ENCODE measurements around the gene NDUFV1.

The NDUFV1 gene

DNA sequence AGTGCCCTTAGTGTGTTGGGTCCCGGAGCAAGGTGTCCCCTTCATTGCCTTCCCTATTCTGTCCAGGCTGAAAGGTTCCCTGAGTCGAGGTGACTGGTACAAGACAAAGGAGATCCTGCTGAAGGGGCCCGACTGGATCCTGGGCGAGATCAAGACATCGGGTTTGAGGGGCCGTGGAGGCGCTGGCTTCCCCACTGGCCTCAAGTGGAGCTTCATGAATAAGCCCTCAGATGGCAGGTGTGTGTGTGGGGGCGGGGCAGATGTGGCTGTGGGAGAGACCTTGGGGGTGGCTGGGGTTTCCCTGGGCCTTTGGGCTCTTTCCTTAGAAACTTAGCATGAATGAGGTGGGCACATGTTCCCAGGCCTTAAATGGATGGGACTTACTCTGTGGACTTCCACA, 1.8 kb downstream of the NDUFV1 start:
- H3K27me3 ChIP-seq (replicated peaks; ENCODE audit: insufficient read depth, low read length) = no peaks in the 10 kb centered on the region
- no peak for DNase-seq
- peaks cover 32% of the 10 kb centered on the region for H3K79me2 ChIP-seq (ENCODE audit: low read length)
- H3K9me3 ChIP-seq (replicated peaks; ENCODE audit: insufficient read depth, low read length) = no peaks in the 10 kb centered on the region
- no peak overlapping the region for H3K27ac ChIP-seq (ENCODE audit: low read length)
- H4K20me1 ChIP-seq (ENCODE audit: insufficient read depth, low read length) = no peaks in the 10 kb centered on the region
- no peak overlapping the region for H3K4me2 ChIP-seq (ENCODE audit: low read depth, low read length)
- H3K9me2 ChIP-seq (replicated peaks; ENCODE audit: insufficient read depth, low read length) = no peaks in the 10 kb centered on the region
- peaks cover 8% of the 10 kb centered on the region for H3K4me1 ChIP-seq (ENCODE audit: low read length)
- TF ChIP-seq EZH2phosphoT487 (IDR thresholded peaks at IDR 0.05; ENCODE audit: low read length) (no peak), EZH2 (optimal IDR thresholded peaks at IDR 0.05; ENCODE audit: low read depth, low read length) (no peak)
- TF ChIP-seq, protein P1, sequence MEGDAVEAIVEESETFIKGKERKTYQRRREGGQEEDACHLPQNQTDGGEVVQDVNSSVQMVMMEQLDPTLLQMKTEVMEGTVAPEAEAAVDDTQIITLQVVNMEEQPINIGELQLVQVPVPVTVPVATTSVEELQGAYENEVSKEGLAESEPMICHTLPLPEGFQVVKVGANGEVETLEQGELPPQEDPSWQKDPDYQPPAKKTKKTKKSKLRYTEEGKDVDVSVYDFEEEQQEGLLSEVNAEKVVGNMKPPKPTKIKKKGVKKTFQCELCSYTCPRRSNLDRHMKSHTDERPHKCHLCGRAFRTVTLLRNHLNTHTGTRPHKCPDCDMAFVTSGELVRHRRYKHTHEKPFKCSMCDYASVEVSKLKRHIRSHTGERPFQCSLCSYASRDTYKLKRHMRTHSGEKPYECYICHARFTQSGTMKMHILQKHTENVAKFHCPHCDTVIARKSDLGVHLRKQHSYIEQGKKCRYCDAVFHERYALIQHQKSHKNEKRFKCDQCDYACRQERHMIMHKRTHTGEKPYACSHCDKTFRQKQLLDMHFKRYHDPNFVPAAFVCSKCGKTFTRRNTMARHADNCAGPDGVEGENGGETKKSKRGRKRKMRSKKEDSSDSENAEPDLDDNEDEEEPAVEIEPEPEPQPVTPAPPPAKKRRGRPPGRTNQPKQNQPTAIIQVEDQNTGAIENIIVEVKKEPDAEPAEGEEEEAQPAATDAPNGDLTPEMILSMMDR (IDR thresholded peaks at IDR 0.05; ENCODE audit: low read length) = no peak
- H3K9ac ChIP-seq (ENCODE audit: low read length) = no peak overlapping the region
- H3K4me3 ChIP-seq (ENCODE audit: low read length) = no peak overlapping the region
- no peaks in the 10 kb centered on the region; the same call in none of the 2 replicates for H3K36me3 ChIP-seq (replicated peaks; ENCODE audit: insufficient read depth, low read length)
- H3F3A ChIP-seq (ENCODE audit: insufficient read depth, low read length) = peaks cover 12% of the 10 kb centered on the region
- no peak overlapping the region for H2AFZ ChIP-seq (ENCODE audit: low read length)

DNA sequence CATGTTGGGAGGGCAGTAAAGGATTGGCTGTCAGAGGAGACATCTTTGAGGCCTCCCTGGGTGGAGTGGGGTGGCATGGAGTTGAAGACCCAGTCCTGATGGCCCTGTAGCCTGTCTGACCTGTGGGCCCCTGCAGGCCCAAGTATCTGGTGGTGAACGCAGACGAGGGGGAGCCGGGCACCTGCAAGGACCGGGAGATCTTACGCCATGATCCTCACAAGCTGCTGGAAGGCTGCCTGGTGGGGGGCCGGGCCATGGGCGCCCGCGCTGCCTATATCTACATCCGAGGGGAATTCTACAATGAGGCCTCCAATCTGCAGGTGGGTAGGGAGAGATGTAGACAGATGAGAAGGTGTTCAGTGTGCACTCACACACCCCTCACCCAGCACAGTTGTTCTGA, 2.6 kb downstream of the NDUFV1 start:
- no peaks in the 10 kb centered on the region for H4K20me1 ChIP-seq (ENCODE audit: insufficient read depth, low read length)
- peaks cover 21% of the 10 kb centered on the region for H3F3A ChIP-seq (ENCODE audit: insufficient read depth, low read length)
- no peak for DNase-seq
- peaks cover 32% of the 10 kb centered on the region for H3K79me2 ChIP-seq (ENCODE audit: low read length)
- H2AFZ ChIP-seq (ENCODE audit: low read length) = no peak overlapping the region
- no peaks in the 10 kb centered on the region for H3K9me3 ChIP-seq (replicated peaks; ENCODE audit: insufficient read depth, low read length)
- TF ChIP-seq, protein P1 (IDR thresholded peaks at IDR 0.05; ENCODE audit: low read length) = no peak
- no peak for TF ChIP-seq EZH2 (optimal IDR thresholded peaks at IDR 0.05; ENCODE audit: low read depth, low read length)
- TF ChIP-seq EZH2phosphoT487 (IDR thresholded peaks at IDR 0.05; ENCODE audit: low read length) = no peak
- H3K27ac ChIP-seq (ENCODE audit: low read length) = no peak overlapping the region
- H3K4me1 ChIP-seq (ENCODE audit: low read length) = peaks cover 15% of the 10 kb centered on the region
- H3K4me3 ChIP-seq (ENCODE audit: low read length) = no peak overlapping the region
- no peaks in the 10 kb centered on the region for H3K9me2 ChIP-seq (replicated peaks; ENCODE audit: insufficient read depth, low read length)
- H3K36me3 ChIP-seq (replicated peaks; ENCODE audit: insufficient read depth, low read length) = no peaks in the 10 kb centered on the region; the same call in none of the 2 replicates
- H3K27me3 ChIP-seq (replicated peaks; ENCODE audit: insufficient read depth, low read length) = no peaks in the 10 kb centered on the region
- H3K4me2 ChIP-seq (ENCODE audit: low read depth, low read length) = no peak overlapping the region
- no peak overlapping the region for H3K9ac ChIP-seq (ENCODE audit: low read length)

DNA sequence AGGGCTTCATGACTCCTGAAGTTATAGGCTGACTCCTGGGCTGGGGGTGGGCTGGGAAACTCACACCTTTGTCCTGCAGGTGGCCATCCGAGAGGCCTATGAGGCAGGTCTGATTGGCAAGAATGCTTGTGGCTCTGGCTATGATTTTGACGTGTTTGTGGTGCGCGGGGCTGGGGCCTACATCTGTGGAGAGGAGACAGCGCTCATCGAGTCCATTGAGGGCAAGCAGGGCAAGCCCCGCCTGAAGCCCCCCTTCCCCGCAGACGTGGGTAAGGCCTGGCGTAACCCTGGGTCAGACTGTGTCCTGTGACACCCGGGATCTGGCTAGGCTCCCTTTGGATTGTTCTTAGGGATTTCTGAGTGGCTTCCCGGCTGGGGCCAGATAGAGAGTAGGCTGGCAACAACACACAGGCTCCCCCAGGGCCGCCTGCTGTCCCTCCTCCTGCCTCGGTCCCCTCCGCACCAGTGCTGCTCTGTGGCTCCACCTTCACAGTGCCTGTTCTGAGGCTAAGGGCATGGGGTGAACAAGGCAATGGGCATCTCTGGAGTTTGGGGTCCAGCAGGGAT, 3.6 kb downstream of the NDUFV1 start:
- Histone ChIP-seq H2AFZ (ENCODE audit: low read length) (no peak overlapping the region), H3K4me2 (ENCODE audit: low read depth, low read length) (no peak overlapping the region), H3K27ac (ENCODE audit: low read length) (no peak overlapping the region), H3K9me3 (replicated peaks; ENCODE audit: insufficient read depth, low read length) (no peaks in the 10 kb centered on the region), H3F3A (ENCODE audit: insufficient read depth, low read length) (peaks cover 21% of the 10 kb centered on the region), H3K36me3 (replicated peaks; ENCODE audit: insufficient read depth, low read length) (no peaks in the 10 kb centered on the region; the same call in none of the 2 replicates), H3K4me1 (ENCODE audit: low read length) (peaks cover 24% of the 10 kb centered on the region), H3K4me3 (ENCODE audit: low read length) (no peak overlapping the region), H4K20me1 (ENCODE audit: insufficient read depth, low read length) (no peaks in the 10 kb centered on the region), H3K9ac (ENCODE audit: low read length) (no peak overlapping the region), H3K27me3 (replicated peaks; ENCODE audit: insufficient read depth, low read length) (no peaks in the 10 kb centered on the region), H3K9me2 (replicated peaks; ENCODE audit: insufficient read depth, low read length) (no peaks in the 10 kb centered on the region), H3K79me2 (ENCODE audit: low read length) (peaks cover 32% of the 10 kb centered on the region)
- no peak for DNase-seq
- TF ChIP-seq EZH2phosphoT487 (IDR thresholded peaks at IDR 0.05; ENCODE audit: low read length) (no peak), EZH2 (optimal IDR thresholded peaks at IDR 0.05; ENCODE audit: low read depth, low read length) (no peak)
- TF ChIP-seq, protein P1 (IDR thresholded peaks at IDR 0.05; ENCODE audit: low read length) = no peak

Data from MM.1S (cell line).